ENCODE results near the gene NKAIN2.

DNA sequence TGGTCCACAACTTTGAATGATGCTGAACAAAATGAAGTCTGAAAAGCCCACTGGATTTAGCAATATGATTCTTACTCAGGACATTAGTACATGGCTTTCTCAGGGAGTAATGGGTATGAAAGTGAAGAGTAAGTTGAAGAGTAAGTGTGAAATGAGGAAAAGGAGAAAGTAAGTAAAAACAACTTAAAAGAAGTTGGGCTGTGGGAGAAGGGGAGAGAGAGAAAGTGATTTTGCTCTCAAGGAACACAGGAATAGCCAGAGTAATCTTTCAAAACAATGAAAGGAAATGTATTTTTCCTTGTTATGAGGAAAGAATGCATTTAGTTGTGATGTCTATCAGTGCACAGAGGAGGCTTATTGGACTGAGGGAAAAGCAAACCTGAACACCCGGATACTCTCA, 39.8 kb upstream of the NKAIN2 start:
- TF ChIP-seq, protein P1, sequence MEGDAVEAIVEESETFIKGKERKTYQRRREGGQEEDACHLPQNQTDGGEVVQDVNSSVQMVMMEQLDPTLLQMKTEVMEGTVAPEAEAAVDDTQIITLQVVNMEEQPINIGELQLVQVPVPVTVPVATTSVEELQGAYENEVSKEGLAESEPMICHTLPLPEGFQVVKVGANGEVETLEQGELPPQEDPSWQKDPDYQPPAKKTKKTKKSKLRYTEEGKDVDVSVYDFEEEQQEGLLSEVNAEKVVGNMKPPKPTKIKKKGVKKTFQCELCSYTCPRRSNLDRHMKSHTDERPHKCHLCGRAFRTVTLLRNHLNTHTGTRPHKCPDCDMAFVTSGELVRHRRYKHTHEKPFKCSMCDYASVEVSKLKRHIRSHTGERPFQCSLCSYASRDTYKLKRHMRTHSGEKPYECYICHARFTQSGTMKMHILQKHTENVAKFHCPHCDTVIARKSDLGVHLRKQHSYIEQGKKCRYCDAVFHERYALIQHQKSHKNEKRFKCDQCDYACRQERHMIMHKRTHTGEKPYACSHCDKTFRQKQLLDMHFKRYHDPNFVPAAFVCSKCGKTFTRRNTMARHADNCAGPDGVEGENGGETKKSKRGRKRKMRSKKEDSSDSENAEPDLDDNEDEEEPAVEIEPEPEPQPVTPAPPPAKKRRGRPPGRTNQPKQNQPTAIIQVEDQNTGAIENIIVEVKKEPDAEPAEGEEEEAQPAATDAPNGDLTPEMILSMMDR (IDR thresholded peaks at IDR 0.05), result no peak
- TF ChIP-seq POLR2A (IDR thresholded peaks at IDR 0.05) (no peak), POLR2AphosphoS5 (IDR thresholded peaks at IDR 0.05) (no peak)
